Measurements from ENCODE around the gene ATXN7L1. TPM values are rescaled to one million over a fixed set of nuclear protein-coding genes. Genes with fewer than 3 reads are reported as not detected.
"Not testable (repeated sequence)": the region's sequence is repeated elsewhere in the genome, so short reads cannot be mapped to it uniquely, and the experiment has no call there.

The ATXN7L1 gene
- total RNA-seq, 1 donor from 2014 or later, result 10.1 TPM

DNA sequence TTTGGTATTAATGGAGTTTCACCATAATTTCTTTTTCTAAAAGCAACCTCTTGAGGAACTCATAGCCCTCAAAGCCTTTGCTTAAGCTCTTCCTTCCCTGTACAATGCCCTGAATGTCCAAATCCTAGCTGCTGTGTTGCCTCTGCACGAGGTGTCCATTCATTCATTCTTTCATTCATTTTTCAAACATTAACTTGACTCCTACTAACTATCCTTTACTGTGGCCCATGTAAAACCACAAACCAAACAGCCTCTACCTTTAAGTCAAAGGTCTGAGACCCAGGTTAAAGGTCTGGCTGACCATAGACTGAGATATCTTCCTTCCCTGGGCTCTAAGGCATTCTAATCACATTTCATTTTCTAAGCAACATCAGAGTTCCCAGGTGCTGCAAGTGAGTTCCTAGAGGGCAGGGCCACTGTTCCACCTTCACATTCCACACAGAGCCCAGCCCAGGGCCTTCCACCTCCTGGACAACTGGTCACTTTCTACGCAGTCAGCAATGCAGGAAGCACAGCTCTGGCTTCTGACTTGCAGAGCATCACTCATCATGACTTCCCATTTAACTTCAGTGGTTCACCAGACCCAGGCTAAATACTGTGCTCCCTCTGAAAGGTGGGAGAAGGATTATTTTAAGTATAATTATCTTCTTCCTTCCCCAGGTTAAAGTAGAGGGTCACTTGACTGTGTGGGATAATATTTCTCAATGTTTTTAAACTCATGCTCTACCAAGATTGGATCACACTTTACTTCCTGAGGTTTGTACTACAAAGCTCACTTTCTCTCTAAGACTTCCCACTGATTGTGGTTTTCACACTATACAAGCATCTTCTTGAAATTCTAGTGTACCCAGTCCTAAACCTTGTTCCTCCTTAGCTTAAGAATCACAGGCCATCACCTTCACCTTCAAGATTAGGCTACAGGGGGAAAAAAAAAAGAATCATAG lies 19.1 kb downstream of the ATXN7L1 start:
- no peak for DNase-seq

DNA sequence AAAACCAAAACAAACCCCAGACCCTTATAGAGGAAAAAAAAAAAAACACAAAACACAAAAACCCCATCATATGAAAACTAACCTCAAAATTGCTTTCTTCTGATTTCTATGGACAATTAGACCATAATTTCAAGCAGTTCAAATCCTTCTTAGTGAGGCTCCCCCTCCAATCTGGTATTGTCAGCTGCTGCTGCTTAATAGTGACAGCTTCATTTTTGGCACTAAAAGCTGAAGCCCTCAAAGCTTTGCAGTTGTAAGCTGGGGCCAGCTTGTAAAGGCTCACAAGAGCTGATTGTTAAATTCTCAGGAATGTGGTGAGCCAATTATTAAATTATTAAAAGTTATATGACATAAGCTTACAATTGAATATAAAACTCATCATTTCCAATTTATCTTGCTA lies 21.9 kb downstream of the ATXN7L1 start:
- peak; percentile 71 for DNase-seq

- peak; percentile 71 for DNase-seq
Observed at GRCh38 chr7:105853931-105854419, 22.4 kb downstream of the ATXN7L1 start.

- DNase-seq, result no peak
Observed at GRCh38 chr7:105851064-105851463, 25.3 kb downstream of the ATXN7L1 start.

- DNase-seq, result no peak
Observed at GRCh38 chr7:105849122-105849855, 27.1 kb downstream of the ATXN7L1 start.

DNA sequence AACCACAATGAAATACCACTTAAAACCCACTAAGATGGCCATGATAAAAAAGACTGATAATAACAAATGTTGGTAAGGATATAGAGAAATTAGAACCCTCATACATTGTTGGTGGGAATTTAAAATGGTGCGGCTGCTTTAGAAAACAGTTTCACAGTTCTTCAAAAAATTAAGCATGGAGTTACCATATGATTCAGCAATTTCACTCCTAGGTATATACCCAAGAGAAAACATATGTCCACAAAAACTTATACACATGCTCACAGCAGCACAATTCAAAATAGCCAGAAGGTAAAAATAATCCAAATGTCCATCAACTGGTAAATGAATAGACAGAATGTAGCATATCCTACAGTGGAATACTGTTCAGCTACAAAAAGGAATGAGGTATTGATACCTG lies 30.0 kb downstream of the ATXN7L1 start:
- no peak for DNase-seq

GRCh38 chr7:105844681-105845080 lies 31.7 kb downstream of the ATXN7L1 start:
- not testable (repeated sequence) for DNase-seq

- no peak for DNase-seq
Observed at GRCh38 chr7:105841866-105842265, 34.5 kb downstream of the ATXN7L1 start.

- DNase-seq, result no peak
Observed at GRCh38 chr7:105840981-105841749, 35.2 kb downstream of the ATXN7L1 start.

DNA sequence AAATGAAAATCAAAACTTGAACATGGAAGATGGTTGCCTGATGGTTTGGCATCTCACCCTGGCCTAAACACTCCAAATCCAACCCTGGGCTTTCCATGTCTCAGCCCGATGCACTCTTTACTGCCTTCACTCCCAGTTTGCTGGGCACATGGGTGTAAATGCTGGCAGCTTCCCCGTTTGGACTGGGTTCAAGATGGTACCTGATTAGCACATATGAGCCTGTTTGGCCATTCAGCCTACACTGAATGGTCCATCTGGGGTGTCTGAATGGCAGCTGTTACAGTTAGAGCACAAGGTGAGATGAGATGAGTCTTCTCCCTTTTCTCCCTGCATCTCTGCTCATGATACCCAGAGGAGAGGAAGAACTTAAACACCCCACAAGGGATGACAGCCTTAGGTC lies 37.1 kb downstream of the ATXN7L1 start:
- DNase-seq, result no peak

GRCh38 chr7:105838627-105839231 lies 37.7 kb downstream of the ATXN7L1 start:
- DNase-seq, result no peak

DNA sequence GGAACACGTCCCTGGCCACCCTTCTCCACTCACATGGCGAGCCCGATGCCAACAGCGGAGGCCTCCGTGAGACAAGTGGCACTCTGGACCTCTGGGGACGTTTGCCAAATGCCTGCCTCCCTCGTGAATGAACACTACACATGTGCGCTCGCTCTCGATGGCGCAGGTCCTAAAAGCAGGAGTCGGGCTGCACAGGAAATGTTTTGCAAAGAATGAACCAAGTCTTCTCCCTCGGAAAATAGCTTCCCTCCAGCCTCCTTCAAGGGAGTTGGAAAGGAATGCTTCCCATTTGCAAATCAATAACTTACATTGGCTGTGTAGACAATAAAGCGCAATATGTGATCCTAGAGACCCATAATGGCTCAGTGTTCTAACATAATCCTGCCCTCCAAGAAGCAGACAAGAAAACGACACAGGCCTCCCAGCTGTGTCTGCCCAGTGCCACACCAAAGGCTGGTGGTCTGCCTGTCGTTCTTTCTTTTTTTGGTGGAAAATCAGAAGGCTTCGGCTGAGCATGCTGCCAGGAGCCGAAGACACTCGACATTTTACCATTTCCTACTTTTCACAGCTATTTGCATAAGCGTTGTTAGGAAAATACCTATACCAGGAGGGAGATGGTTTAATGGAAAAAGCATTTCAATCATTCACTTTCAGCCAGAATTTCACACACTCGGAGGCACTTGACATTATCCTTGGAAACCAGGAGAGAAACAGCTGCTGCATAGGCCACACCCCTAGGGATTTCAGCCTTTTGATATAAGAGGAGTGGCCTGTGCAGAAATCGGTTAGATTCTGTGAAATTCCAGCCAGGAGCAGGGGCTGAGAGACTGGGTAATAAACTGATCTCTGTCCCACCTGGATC lies 38.4 kb downstream of the ATXN7L1 start:
- DNase-seq, result no peak

- no peak for DNase-seq
Observed at GRCh38 chr7:105835441-105835840, 41.0 kb downstream of the ATXN7L1 start.

GRCh38 chr7:105831824-105832535 lies 44.4 kb downstream of the ATXN7L1 start:
- DNase-seq, result no peak

- no peak for DNase-seq
Observed at GRCh38 chr7:105831302-105831620, 45.1 kb downstream of the ATXN7L1 start.

- peak; percentile 59 for DNase-seq
Observed at GRCh38 chr7:105830405-105831301, 45.7 kb downstream of the ATXN7L1 start.

DNA sequence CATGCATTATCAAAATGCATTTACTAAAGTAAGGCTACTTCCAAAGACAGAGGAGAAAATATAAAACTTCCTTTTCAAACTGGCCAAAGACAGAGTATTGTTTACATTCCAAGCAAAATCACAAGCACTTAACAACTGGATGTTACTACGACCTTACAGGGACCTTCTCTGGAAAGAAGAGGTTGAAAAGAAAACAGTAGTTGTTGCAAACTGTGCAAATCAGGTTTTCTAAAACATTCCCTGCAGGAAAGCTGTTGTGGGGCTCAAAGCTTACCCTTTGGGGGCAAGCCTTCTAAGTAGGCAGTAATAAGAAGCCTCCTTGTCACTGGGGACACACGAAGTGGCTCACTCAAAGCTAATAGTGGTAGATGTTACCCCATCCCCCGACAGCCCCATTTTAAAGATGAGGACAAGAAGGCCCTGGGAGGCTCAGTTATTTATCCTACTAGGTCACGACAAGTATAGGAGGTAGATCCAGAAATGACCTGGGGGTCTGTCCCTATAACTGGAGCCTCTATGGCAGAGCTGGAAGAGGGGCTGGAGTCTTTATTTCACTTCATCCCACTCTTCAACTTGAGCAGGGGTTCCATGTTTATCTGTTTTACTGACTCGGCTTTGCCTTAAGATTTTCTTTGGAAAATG lies 46.6 kb downstream of the ATXN7L1 start:
- DNase-seq, result no peak

DNA sequence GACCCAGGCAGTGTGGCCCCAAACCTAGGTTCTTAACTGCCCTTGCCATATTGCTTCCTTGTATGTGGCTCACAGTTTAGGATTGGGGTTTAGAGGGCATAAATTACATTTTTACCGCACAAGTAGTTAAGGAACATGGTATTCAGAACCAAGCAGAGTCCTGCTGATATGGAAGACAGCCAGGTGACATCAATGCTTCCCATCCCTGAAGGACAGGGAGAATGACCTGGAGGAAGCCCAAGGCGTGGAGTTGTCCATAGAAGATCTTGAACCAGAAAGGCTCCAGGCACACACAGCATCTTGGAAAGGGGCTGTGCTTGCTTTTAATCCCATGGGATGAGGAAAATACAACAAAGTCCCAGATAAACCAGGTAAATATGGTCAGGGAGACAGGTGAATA lies 48.3 kb downstream of the ATXN7L1 start:
- DNase-seq, result no peak

Data from skin of body (tissue), 2 donors.